Amygdala (tissue), 56 donors: ENCODE measurements around the gene DIAPH2.
"Not testable (repeated sequence)": the region's sequence is repeated elsewhere in the genome, so short reads cannot be mapped to it uniquely, and the experiment has no call there.

Source experiments
- DNase-seq, 56 donors: peaks; one replicate each; lab custom pipeline; 2025; lab: John Stamatoyannopoulos, UW

Gene DIAPH2

GRCh38 chrX:96798982-96799381, 114.3 kb downstream of the DIAPH2 start:
- no peak for DNase-seq

- no peak for DNase-seq
Measured at GRCh38 chrX:96807318-96807717, 122.7 kb downstream of the DIAPH2 start.

GRCh38 chrX:96820935-96821334, 136.3 kb downstream of the DIAPH2 start:
- DNase-seq, result no peak

- no peak for DNase-seq
Measured at GRCh38 chrX:96824166-96824565, 139.5 kb downstream of the DIAPH2 start.

- DNase-seq, result no peak
Measured at GRCh38 chrX:96833333-96833732, 148.7 kb downstream of the DIAPH2 start.

GRCh38 chrX:96834137-96834536, 149.5 kb downstream of the DIAPH2 start:
- no peak for DNase-seq

- no peak for DNase-seq
Measured at GRCh38 chrX:96835660-96836289, 151.1 kb downstream of the DIAPH2 start.

GRCh38 chrX:96837808-96838207, 153.2 kb downstream of the DIAPH2 start:
- no peak for DNase-seq

- no peak for DNase-seq
Measured at GRCh38 chrX:96838537-96838936, 153.9 kb downstream of the DIAPH2 start.

GRCh38 chrX:96841325-96841724, 156.7 kb downstream of the DIAPH2 start:
- DNase-seq, result no peak

- not testable (repeated sequence) for DNase-seq
Measured at GRCh38 chrX:96841866-96842265, 157.2 kb downstream of the DIAPH2 start.

GRCh38 chrX:96843566-96843965, 158.9 kb downstream of the DIAPH2 start:
- no peak for DNase-seq

- DNase-seq, result no peak
Measured at GRCh38 chrX:96846841-96847240, 162.2 kb downstream of the DIAPH2 start.

GRCh38 chrX:96859422-96859821, 174.8 kb downstream of the DIAPH2 start:
- DNase-seq, result not testable (repeated sequence)

GRCh38 chrX:96861218-96861617, 176.6 kb downstream of the DIAPH2 start:
- DNase-seq, result no peak

- DNase-seq, result no peak
Measured at GRCh38 chrX:96861661-96862060, 177.0 kb downstream of the DIAPH2 start.

GRCh38 chrX:96883608-96884007, 199.0 kb downstream of the DIAPH2 start, which contains the start of gene RPA4:
RPA4 (plus strand) TSS chrX:96883908; CDS start chrX:96884311, 403 bp downstream.
- DNase-seq, result no peak

- no peak for DNase-seq
Measured at GRCh38 chrX:96884027-96884426, 199.4 kb downstream of the DIAPH2 start.

GRCh38 chrX:96889726-96890125, 205.1 kb downstream of the DIAPH2 start:
- no peak for DNase-seq

GRCh38 chrX:96906741-96907140, 222.1 kb downstream of the DIAPH2 start:
- no peak for DNase-seq

GRCh38 chrX:96907516-96908272, 223.1 kb downstream of the DIAPH2 start:
- no peak for DNase-seq

- DNase-seq, result no peak
Measured at GRCh38 chrX:96909291-96909690, 224.6 kb downstream of the DIAPH2 start.
